T-helper 22 cell (primary cell): ENCODE measurements around the gene AKIRIN1.
"Not testable (repeated sequence)": the region's sequence is repeated elsewhere in the genome, so short reads cannot be mapped to it uniquely, and the experiment has no call there.

ENCODE experiments used
- DNase-seq: peaks from one replicate; pipeline ENCODE4 v3.0.0-alpha.2; 2020; ENCODE audit warnings: low read depth

Gene AKIRIN1, protein sequence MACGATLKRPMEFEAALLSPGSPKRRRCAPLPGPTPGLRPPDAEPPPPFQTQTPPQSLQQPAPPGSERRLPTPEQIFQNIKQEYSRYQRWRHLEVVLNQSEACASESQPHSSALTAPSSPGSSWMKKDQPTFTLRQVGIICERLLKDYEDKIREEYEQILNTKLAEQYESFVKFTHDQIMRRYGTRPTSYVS

DNA sequence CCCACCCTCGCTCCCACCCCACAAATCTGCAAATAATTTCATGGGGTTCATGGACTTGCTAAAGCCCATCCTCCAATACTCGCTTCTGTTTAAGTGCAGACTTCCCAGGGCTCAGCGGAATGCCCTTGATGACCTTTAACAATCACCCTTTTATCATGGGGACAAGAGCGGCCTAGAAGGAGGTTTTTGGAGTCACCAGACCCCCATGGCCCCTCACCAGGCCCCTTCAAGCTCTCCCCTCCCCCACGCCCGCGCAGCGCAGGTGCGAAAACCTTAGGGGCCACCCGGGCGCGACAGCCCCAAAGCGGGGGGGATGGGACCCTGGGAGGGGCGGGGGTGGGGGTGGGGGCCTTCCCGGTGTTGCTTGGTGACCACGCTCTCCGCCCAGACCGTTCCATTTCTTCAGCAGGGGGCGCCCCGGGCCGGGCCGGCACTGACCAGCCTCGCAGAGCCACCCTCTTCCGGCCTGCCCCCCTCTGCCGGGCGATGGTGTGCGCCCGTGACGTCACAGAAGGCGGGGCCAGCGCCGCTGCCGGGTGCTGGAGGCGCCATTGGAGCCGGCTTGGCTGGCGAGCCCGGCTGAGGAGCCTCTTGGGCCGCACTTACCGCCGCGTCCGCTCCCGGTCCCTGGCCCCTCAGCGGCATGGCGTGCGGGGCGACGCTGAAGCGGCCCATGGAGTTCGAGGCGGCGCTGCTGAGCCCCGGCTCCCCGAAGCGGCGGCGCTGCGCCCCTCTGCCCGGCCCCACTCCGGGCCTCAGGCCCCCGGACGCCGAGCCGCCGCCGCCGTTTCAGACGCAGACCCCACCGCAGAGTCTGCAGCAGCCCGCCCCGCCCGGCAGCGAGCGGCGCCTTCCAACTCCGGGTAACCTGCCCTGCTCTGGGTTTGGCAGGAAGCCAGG is at the start of gene AKIRIN1:
AKIRIN1 (plus strand) TSS at position 539 of the 900 bp plus-strand sequence; CDS start at position 644, 105 bp downstream.
- peak; percentile 83 for DNase-seq

DNA sequence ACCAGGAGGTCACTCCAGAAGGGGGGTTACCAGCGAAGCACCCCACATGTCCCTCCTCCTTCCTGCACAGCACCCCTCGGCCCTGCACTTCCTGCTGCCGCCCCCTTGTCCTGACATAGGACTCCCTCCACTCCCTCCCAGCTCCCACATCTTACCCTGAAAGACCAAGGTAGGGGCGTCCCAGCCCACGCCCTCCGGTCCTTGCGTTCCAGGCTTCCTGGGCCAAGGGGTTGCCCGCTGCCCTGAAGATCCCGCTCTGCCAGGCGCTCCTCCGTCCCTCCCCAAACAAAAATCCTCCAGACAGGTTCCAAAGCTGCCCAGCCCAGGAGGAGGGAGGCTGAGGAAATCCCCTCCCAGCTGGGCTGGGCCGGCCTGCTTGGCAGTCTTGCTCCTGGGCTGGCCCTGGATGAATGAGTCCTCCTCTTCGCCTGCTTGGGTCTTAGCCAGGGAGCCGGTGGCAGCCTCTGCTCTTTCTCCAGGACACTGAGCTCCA is 49.5 kb upstream of the AKIRIN1 start, which contains the start of gene RHBDL2:
RHBDL2 (minus strand) TSS at position 304 of the 493 bp plus-strand sequence. CDS start 22,618 bp downstream, outside the sequence.
- DNase-seq = no peak

DNA sequence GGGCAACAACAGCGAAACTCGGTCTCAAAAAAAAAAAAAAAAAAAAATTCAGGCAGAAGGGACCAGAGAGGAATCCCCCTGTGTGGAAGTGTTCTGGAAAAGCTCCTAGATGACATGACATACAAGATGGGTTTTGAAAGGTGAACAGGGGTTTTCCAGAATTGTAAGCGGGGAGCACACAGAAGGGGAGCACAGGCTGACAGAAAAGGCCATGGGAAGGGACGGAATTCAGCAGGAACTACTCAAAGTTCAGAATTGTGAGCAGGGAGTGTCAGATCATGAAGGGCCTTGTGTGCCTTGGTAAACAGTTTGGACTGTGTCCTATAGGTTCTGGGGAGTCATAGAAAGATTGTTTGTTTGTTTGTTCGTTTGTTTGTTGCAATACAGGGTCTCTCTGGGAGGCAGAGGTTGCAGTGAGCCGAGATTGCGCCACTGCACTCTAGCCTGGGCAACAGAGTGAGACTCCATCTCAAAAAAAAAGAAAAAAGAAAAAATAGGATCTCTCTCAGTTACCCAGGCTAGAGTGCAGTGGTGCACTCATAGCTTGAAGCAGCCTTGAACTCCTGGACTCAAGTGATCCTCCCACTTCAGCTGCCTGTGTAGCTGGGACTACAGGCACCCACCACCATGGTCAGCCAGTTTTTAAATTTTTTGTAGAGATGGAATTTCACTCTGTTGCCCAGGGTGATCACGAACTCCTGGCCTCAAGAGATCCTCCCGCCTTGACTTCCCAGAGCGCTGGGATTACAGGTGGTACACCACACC is 48.2 kb upstream of the AKIRIN1 start:
- DNase-seq = no peak

DNA sequence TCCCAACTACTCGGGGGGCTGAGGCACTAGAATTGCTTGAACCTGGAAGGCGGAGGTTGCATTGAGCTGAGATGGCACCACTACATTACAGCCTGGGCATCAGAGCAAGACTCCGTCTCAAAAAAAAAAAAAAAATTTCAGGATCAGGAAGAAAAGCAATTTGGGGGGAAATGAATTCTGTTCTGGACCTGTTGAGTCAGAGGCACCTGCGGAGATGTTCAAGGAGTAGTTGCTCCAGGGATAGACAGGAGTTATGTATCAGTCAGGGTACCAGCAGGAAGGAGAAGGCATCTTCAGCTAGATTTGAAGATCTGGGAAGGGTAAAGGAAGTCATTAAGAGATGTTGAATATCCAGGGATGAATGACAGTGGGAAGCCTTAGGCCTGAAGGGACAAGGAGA is 46.5 kb upstream of the AKIRIN1 start:
- no peak for DNase-seq

DNA sequence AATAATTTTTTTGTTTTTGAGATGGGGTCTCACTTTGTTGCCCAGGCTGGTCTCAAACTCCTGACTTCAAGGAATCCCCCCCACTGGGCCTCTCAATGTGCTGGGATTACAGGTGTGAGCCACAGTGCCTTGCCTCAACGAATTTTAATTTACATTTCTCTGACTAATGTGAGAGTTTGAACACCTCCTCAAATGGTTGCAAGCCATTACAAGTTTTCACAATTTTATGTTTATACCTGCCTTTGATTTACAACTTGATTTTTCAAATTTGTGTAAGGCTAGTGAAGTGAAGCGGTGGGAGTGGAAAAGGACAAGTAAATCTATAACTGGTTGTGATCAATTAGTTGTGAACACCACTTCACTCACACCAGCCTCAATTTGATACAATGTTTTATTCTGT is 40.5 kb upstream of the AKIRIN1 start:
- no peak for DNase-seq

DNA sequence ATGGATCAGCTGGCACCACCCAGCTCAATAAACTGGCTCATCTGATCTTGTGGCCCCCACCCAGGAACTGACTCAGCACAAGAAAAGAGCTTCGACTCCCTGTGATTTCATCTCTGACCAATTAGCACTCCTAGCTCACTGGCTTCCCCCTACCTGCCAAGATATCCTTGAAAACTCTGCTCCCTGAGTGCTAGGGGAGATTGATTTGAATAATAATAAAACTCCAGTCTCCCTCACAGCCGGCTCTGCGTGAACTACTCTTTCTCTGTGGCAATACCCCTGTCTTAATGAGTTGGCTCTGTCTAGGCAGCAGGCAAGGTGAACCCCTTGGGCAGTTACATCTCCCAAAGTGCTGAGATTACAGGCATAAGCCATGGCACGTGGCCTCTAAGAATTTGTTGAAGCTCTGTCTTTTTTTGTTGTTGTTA is 37.6 kb upstream of the AKIRIN1 start:
- no peak for DNase-seq

DNA sequence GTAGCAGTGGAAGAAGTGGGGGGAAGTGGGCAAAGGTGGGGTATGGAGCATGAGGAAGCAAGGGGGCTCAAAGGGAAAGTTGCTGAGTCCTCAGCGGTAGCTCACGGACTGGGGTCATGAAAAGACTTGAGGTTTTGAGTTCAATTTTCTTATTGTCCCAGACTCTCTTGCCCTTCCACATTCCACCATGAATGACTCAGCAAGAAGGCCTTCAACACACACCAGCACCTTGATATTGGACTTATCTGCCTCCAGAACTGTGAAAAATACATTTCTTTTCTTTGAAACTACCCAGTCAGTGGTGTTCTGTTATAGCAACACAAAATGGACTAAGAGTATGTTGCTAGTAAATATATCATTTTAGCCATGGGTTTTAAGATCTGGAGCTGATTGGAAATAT is 32.1 kb upstream of the AKIRIN1 start:
- DNase-seq = no peak

DNA sequence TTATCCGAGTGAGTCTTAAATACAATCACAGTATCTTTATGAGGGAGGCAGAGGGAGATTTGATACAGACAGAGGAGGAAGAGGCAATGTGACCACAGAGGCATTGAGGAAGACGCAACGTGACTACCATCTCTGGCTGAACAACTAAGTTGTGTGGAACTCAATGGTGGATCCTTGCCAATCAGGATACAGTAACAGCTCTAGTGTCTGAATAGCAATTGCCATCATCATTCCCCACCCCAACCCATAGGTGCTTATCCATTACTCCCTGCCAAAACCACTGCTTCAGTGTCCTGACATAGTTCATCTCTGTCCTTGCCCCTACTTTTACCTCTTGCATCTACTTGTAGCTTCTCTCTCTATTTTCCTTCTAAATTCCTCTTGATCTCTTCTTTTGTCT is 29.0 kb upstream of the AKIRIN1 start:
- no peak for DNase-seq

DNA sequence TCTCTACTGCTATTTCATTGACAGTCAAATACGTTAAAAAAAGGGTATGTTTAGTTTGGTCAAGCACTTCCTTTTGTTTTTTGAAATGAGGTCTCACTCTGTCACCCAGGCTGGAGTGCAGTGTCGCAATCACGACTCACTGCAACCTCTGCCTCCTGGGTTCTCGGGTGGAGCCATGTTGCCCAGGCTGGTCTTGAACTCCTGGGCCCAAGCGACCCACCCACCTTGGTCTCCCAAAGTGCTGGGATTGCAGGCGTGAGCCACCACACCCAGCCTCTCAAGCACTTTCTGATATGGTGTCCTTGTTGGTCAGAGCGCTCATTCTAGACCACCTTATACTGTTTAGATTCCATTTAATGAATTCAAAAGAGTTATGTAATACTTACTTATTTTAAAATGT is 28.5 kb upstream of the AKIRIN1 start:
- DNase-seq = no peak

DNA sequence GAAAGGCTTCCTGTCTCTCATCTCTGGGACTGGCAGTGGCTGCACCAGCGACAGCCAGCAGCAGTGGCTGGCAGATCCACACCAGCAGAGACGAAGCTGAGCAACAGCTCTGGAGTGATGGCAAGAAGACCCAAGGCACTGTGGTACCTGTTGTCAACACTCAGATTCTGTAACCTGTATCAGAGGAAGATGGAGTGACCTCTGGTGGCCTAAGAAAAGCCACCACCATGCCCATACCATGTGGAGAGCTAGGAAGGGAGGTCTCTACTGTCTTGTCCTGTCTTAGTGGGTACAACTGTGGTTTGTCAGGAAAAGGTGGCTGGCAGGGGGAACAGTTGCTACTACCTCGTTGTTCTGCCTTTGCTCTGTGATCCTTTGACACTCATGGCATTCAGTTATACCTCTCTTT is 26.9 kb upstream of the AKIRIN1 start:
- no peak for DNase-seq

DNA sequence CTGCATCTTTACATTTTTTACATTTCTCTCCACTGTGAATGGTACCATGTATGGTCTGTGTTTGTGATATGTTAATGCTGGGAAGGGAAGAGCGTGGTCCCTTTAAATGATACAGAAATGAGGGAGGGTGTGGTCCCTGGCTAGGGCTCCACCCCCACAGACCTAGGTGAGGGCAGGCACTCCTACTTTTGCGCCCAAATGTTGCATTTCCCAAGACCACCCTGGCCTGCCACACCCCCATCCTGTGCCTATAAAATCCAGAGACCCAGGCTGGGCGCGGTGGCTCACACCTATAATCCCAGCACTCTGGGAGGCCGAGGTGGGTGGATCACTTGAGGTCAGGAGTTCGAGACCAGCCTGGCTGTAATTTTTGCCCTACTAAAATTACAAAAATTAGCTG is 17.9 kb upstream of the AKIRIN1 start:
- DNase-seq = not testable (repeated sequence)

DNA sequence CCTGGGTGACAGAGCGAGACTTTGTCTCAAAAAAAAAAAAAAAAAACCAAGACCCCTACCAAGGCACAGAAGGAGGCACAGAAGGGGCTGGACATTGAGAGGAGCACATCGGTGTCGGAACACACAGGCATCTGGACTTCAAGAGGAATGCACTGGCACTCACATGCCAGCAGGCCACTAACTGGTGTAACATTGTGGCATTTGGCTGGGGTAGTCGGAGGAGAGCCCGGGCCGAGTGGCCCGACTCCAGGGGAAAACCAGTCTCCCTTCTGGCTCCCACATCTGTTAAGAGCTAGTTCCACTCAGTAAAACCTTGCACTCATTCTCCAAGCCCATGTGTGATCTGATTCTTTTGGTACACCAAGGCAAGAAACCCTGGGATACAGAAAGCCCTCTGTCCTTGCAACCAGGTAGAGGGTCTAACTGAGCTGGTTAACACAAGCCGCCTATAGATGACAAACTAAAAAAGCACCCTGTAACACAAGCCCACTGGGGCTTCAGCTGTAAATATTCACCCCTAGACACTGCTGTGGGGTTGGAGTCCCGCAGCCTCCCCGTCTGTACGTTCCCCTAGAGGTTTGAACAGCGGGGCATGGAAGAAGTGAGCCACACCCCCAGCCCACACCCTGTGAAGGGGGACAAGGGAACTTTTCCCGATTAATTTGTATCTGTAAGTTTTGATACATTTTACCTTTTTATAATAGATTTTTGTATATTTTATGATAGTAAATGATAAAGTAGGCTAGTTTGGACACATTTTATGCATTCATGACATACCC is 17.2 kb upstream of the AKIRIN1 start:
- DNase-seq = no peak

DNA sequence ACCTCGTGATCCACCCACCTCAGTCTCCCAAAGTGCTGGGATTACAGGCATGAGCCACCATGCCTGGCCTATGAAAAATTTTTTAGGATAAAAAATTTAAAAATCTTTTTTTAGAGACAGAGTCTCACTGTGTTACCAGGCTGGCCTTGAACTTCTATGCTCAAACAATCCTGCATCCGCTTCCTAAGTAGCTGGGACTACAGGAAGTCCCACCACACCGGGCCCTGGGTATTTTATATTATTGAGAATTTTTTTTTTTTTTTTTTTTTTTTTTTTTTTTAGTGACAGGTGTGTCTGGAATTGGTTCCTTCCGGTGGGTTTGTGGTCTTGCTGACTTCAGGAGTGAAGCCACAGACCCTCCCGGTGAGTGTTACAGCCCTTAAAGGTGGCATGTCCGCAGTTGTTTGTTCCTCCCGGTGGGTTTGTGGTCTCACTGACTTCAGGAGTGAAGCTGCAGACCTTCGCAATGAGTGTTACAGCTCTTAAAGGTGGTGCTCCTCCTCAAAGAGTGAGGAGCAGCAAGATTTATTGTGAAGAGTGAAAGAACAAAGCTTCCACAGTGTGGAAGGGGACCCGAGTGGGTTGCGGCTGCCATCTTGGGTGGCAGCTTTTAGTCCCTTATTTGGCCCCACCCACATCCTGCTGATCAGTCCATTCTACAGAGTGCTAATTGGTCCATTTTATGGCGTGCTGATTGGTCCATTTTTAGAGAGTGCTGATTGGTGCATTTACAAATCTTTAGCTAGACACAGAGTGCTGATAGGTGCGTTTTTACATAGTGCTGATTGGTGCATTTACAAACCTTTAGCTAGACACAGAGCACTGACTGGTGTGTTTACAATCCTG is 13.5 kb upstream of the AKIRIN1 start:
- DNase-seq = peak; percentile 77

DNA sequence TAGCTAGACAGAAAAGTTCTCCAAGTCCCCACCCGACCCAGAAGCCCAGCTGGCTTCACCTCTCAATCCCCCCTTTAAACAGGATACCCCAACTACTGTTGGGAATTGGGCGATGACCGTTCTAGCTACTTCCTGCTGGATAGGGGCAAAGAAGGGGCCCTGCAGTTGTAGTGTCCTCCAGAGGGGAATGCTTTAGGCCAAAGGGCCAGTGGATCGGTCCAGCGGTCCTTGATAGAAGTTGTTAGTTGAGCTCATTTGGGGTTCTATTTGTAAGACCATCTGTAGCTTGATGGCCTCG is 12.9 kb upstream of the AKIRIN1 start:
- DNase-seq = not testable (repeated sequence)

DNA sequence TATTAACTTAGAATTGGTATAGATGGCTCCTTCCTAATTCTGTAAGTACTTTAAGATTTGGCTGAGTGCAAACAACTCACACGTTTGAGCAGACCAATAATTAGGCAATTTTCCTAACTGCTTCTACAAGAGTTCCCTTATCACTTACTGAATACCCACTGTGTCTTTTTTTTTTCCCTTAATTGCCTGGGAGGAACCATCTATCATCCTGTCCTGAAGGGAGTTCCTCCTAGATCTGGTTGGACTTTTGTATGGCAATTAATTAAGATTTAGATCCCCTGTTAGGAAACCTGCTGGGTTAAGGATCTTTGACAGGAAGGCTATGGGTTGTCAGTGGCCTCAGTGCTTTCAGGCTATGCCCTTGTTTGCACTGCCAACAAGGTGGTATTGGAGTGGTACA is 11.7 kb upstream of the AKIRIN1 start:
- DNase-seq = not testable (repeated sequence)

DNA sequence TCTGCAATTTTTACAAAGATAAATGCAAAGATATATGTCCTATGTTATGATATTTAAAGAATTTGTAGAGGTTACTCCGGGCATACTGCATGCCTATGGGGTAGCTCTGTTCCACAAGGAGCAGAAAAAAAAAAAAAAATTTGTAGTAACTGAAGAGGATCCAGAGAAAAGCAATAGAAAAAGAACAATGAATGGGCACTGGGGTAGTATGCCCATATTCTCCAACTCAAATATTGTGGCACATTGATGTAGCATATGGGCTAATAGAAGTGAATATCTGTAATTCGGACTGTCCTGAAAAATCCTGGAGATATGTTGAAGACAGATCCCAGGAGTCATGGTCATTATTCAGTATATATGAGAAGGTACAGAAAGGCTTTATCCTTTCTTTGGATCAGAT is 1.1 kb upstream of the AKIRIN1 start:
- DNase-seq = no peak

DNA sequence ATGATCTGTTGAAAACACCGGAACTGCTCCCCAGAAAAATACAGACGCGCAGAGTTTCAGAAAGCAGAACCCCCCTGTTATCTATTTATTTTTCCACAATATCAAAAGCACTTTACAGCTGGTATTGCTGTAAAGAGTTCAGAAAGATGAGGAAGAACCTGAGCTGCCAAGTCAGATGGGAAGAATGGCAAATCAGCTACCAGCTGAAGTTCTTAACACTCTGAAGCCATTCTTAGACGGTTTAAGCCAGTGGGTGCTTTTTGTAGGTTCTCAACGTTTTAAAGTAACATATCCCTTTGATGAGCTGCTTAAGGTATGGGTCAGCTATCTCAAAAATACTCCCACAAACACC is 714 bp upstream of the AKIRIN1 start:
- no peak for DNase-seq

DNA sequence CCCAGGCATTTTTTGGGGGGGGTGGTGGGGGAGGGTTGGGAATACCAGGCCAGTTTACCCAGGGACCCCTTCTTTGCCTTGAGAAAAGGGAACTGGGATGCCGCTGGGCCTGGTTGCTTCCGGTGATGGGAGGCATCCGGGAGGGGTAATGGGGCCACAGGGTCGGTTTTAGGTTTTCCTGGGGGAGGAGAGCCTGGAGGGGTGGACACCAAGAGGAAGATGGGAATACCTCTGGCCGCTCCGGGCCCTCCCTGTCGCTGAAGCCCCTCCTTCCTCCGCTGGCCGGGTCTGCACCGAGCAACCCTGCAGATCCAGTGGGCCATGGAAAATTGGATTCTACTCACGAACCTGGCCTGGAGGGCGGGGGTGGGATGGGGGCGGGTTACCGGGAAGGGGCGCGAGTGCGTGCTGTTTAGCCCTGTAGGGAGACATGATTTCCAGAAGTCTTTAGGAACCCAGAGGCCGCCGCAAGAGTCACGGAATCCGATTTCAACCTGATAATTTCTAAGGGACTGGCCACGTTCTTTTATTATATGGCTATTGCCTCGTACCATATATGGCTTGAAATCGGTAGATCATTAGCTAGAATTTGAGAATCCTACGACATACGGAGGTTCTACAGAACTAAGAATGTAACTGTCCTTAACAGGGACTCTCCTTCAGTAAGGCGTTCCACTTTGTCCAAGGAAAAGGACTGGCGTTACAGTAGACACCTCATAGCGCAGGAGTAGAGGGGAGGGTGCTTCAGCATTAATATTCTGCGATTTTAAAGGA is 749 bp downstream of the AKIRIN1 start:
- DNase-seq = no peak

DNA sequence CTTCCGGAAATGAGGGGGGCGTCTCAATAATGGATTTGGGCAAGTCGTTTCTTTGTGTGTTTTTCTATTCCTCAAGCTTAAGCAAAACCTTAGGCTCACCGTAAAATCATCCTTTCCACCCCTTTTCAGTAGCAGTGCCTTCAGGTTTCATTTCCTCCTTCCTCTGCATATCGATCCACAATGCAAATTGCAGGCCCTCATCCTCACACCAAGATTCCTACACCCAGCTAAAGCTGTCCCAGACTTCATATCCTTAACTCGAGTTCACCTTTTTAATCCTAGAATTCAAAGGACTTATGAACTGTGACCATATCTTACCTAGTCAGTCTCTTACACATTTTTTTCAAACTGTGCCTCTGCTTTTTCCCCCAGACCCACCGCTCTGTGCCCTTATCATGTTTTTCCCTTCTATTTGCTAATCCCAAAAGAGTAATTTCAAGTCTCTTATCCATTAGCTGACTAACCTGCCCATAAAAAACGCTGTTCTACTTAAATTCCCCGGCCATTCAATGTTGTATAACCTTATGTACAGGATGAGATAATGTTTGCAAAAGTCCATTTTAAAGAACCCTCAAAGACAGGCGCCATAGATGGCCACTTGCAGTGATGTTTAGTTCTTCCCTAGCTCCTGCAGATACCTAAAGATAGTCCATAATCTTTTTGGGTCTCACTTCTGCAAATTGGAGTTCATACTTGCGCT is 1.5 kb downstream of the AKIRIN1 start:
- DNase-seq = no peak

DNA sequence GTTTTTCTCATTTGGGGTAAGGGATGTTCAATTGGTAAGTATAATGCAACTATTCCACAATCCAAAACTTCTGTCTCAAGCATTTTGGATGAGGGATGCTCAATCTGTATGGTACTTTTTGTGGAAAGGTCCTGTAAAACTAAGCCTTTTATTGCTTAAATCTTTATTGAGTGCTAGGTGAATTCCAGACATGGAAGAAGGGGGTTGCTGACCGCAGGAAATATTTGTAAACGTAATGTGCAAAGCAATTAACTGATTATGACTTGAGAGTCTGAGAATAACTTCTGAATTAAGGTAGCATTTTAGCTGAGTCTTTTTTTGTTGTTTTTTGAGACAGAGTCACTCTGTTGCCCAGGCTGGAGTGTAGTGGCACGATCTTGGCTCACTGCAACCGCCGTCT is 3.1 kb downstream of the AKIRIN1 start:
- no peak for DNase-seq
